ENCODE measurements around the gene ADAMTS19.

GRCh38 chr5:129440424-129440823 is 19.7 kb upstream of the ADAMTS19 start:
- TF ChIP-seq, protein P1, sequence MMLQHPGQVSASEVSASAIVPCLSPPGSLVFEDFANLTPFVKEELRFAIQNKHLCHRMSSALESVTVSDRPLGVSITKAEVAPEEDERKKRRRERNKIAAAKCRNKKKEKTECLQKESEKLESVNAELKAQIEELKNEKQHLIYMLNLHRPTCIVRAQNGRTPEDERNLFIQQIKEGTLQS (IDR thresholded peaks at IDR 0.05) = no peak
- TF ChIP-seq, protein P1 (CRISPR knock-in tag; conservative IDR thresholded peaks at IDR 0.05) = no peak
- TF ChIP-seq EGR1 (conservative IDR thresholded peaks at IDR 0.05) (no peak), CHD1 (IDR thresholded peaks at IDR 0.05; ENCODE audit: low read length) (no peak), CTCF (IDR thresholded peaks at IDR 0.05 in 2 of 3, conservative IDR thresholded peaks at IDR 0.05 in 1 of 3; ENCODE audit: insufficient read depth in 2 of 3, low read depth in 1 of 3, low read length in 3 of 3) (no peak), FOXP1 (CRISPR knock-in tag; IDR thresholded peaks at IDR 0.05) (no peak), POLR2A (conservative IDR thresholded peaks at IDR 0.05) (no peak), ZBTB40 (IDR thresholded peaks at IDR 0.05) (no peak), ZBTB40 (CRISPR knock-in tag; IDR thresholded peaks at IDR 0.05) (no peak)
- TF ChIP-seq, protein P2, sequence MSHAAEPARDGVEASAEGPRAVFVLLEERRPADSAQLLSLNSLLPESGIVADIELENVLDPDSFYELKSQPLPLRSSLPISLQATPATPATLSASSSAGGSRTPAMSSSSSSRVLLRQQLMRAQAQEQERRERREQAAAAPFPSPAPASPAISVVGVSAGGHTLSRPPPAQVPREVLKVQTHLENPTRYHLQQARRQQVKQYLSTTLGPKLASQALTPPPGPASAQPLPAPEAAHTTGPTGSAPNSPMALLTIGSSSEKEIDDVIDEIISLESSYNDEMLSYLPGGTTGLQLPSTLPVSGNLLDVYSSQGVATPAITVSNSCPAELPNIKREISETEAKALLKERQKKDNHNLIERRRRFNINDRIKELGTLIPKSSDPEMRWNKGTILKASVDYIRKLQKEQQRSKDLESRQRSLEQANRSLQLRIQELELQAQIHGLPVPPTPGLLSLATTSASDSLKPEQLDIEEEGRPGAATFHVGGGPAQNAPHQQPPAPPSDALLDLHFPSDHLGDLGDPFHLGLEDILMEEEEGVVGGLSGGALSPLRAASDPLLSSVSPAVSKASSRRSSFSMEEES (CRISPR knock-in tag; IDR thresholded peaks at IDR 0.05) = no peak

All from K562 (cell line).